ENCODE data around the gene DMXL1.

DNA sequence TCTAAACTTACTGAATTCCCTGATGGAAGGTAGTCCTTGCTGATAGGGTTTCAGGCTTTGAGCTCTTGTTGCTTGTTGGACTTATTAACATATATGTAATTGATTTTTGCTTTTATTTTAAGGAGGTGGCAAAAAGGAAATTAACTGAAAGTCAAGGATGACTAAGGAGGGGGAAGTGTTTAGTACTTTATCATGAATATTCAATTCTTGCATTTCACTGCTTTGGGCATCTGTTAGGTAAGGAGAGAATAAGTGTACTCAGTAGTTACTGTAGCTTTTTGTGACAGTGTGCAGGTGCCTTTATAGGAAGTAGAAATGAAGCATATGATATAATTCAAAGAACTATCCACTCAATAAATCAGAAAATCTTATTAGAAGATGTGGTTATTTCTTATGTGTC is 47.1 kb downstream of the DMXL1 start:
- TF ChIP-seq POLR2A (IDR thresholded peaks at IDR 0.05; ENCODE audit: low read length) (no peak), GATA1 (IDR thresholded peaks at IDR 0.05; ENCODE audit: low read depth, low read length) (no peak)

Data from erythroblast (primary cell).